ENCODE data around the gene SMAP2. TPM values are rescaled to one million over a fixed set of nuclear protein-coding genes. Genes with fewer than 3 reads are reported as not detected.

SMAP2 gene
- total RNA-seq, 1 experiment from 2014 or later = 6.8 TPM

- CTCF ChIA-PET = no interaction called here
- Histone ChIP-seq H3K36me3 (ENCODE audit: control insufficient read depth, insufficient read depth, low read length) (no peaks in the 10 kb centered on the region), H3K9me3 (no peaks in the 10 kb centered on the region), H3K4me3 (ENCODE audit: low read depth, low read length) (no peak overlapping the region), H3K4me1 (no peaks in the 10 kb centered on the region), H3K27me3 (replicated peaks; ENCODE audit: control insufficient read depth, insufficient read depth, low read length) (no peaks in the 10 kb centered on the region)
- BruUV-seq (replicated peaks) = no TSS peak
- Mint-ChIP-seq H3K27ac (ENCODE audit: unreplicated experiment) (no peak overlapping the region), H3K9me3 (ENCODE audit: unreplicated experiment) (no peaks in the 10 kb centered on the region), H3K4me3 (ENCODE audit: unreplicated experiment) (no peak overlapping the region), H3K27me3 (ENCODE audit: insufficient read depth, unreplicated experiment) (no peaks in the 10 kb centered on the region), H3K4me1 (ENCODE audit: low read depth, unreplicated experiment) (no peaks in the 10 kb centered on the region), H3K36me3 (ENCODE audit: insufficient read depth, unreplicated experiment) (no peaks in the 10 kb centered on the region)
- no peak for DNase-seq
- POLR2A ChIA-PET = no interaction called here
- intact Hi-C loops (cut with micrococcal nuclease; ENCODE audit: unreplicated experiment) = no loop called here
- TF ChIP-seq CTCF (IDR thresholded peaks at IDR 0.05; ENCODE audit: insufficient read depth in 1 of 2, low read depth in 1 of 2, low read length in 1 of 2, severe bottlenecking in 1 of 2, unreplicated experiment in 1 of 2) = no peak
Observed at GRCh38 chr1:40350391-40350790, 23.1 kb upstream of the SMAP2 start.

- POLR2A ChIA-PET = no interaction called here
- intact Hi-C loops (cut with micrococcal nuclease; ENCODE audit: unreplicated experiment) = no loop called here
- H3K4me1 ChIP-seq = no peaks in the 10 kb centered on the region
- Mint-ChIP-seq H3K4me3 (ENCODE audit: unreplicated experiment) (no peak overlapping the region), H3K27ac (ENCODE audit: unreplicated experiment) (no peak overlapping the region), H3K4me1 (ENCODE audit: low read depth, unreplicated experiment) (no peaks in the 10 kb centered on the region), H3K27me3 (ENCODE audit: insufficient read depth, unreplicated experiment) (no peaks in the 10 kb centered on the region), H3K9me3 (ENCODE audit: unreplicated experiment) (no peaks in the 10 kb centered on the region), H3K36me3 (ENCODE audit: insufficient read depth, unreplicated experiment) (no peaks in the 10 kb centered on the region)
- CTCF ChIA-PET = no interaction called here
- no peaks in the 10 kb centered on the region for H3K36me3 ChIP-seq (ENCODE audit: control insufficient read depth, insufficient read depth, low read length)
- H3K27me3 ChIP-seq (replicated peaks; ENCODE audit: control insufficient read depth, insufficient read depth, low read length) = no peaks in the 10 kb centered on the region
- no TSS peak for BruUV-seq (replicated peaks)
- no peak for TF ChIP-seq CTCF (IDR thresholded peaks at IDR 0.05; ENCODE audit: insufficient read depth in 1 of 2, low read depth in 1 of 2, low read length in 1 of 2, severe bottlenecking in 1 of 2, unreplicated experiment in 1 of 2)
- no peaks in the 10 kb centered on the region for H3K9me3 ChIP-seq
- DNase-seq = no peak
- H3K4me3 ChIP-seq (ENCODE audit: low read depth, low read length) = no peak overlapping the region
Observed at GRCh38 chr1:40351124-40351523, 22.4 kb upstream of the SMAP2 start.

GRCh38 chr1:40352126-40352525 lies 21.4 kb upstream of the SMAP2 start:
- no peaks in the 10 kb centered on the region for H3K9me3 ChIP-seq
- Mint-ChIP-seq H3K9me3 (ENCODE audit: unreplicated experiment) (no peaks in the 10 kb centered on the region), H3K27me3 (ENCODE audit: insufficient read depth, unreplicated experiment) (no peaks in the 10 kb centered on the region), H3K4me1 (ENCODE audit: low read depth, unreplicated experiment) (no peaks in the 10 kb centered on the region), H3K4me3 (ENCODE audit: unreplicated experiment) (no peak overlapping the region), H3K36me3 (ENCODE audit: insufficient read depth, unreplicated experiment) (no peaks in the 10 kb centered on the region), H3K27ac (ENCODE audit: unreplicated experiment) (no peak overlapping the region)
- no peak for TF ChIP-seq CTCF (IDR thresholded peaks at IDR 0.05; ENCODE audit: insufficient read depth in 1 of 2, low read depth in 1 of 2, low read length in 1 of 2, severe bottlenecking in 1 of 2, unreplicated experiment in 1 of 2)
- no TSS peak for BruUV-seq (replicated peaks)
- CTCF ChIA-PET = interaction anchor here (1.3 kb wide), 1 partner anchor 14 kb away, joined by 4 read pairs; no protein-coding TSS in a partner anchor
- no peak overlapping the region for H3K4me3 ChIP-seq (ENCODE audit: low read depth, low read length)
- DNase-seq = no peak
- H3K36me3 ChIP-seq (ENCODE audit: control insufficient read depth, insufficient read depth, low read length) = no peaks in the 10 kb centered on the region
- POLR2A ChIA-PET = no interaction called here
- no peaks in the 10 kb centered on the region for H3K27me3 ChIP-seq (replicated peaks; ENCODE audit: control insufficient read depth, insufficient read depth, low read length)
- intact Hi-C loops (cut with micrococcal nuclease; ENCODE audit: unreplicated experiment) = no loop called here
- no peaks in the 10 kb centered on the region for H3K4me1 ChIP-seq

All from Caco-2 (cell line).